Endothelial cell (in vitro differentiated cells): ENCODE data around the gene EVPL. TPM values are rescaled to one million over a fixed set of nuclear protein-coding genes. Genes with fewer than 3 reads are reported as not detected.

Experiments
- DNase-seq: peaks from one replicate; pipeline ENCODE4 v3.0.0; 2021; ENCODE audit warnings: low spot score
- H3K27ac Mint-ChIP-seq: one replicate; pipeline ENCODE4 v1.8.0; 2021; ENCODE audit warnings: mixed read lengths, inconsistent platforms; ENCODE audit not compliant: unreplicated experiment
- H3K27me3 Mint-ChIP-seq: one replicate; pipeline ENCODE4 v1.8.0; 2021; ENCODE audit warnings: mild to moderate bottlenecking, moderate library complexity, mixed read lengths, inconsistent platforms; ENCODE audit not compliant: unreplicated experiment
- H3K36me3 Mint-ChIP-seq: one replicate; pipeline ENCODE4 v1.8.0; 2021; ENCODE audit warnings: mild to moderate bottlenecking, low read depth, mixed read lengths, inconsistent platforms; ENCODE audit not compliant: unreplicated experiment
- H3K4me1 Mint-ChIP-seq: one replicate; pipeline ENCODE4 v1.8.0; 2021; ENCODE audit warnings: mild to moderate bottlenecking, mixed read lengths, inconsistent platforms; ENCODE audit not compliant: unreplicated experiment
- H3K4me3 Mint-ChIP-seq: one replicate; pipeline ENCODE4 v1.8.0; 2021; ENCODE audit warnings: mild to moderate bottlenecking, mixed read lengths, inconsistent platforms; ENCODE audit not compliant: unreplicated experiment
- H3K9me3 Mint-ChIP-seq: one replicate; pipeline ENCODE4 v1.8.0; 2021; ENCODE audit warnings: mixed read lengths, inconsistent platforms; ENCODE audit not compliant: unreplicated experiment
- CTCF ChIP-seq: fragments of 200-600 bp; sonication (generic); IDR thresholded peaks from one replicate; pipeline ENCODE4 v1.5.0; 2021; ENCODE audit warnings: antibody characterized with exemption; ENCODE audit not compliant: unreplicated experiment
- total RNA-seq: library from RNA; stranded (reverse); fragmentation: NEBNext Ultra II Directional; extraction: Animal tissue kit (Norgen Biotek cat#: 25700); gene quantifications from one replicate; pipeline ENCODE4 v1.2.1, GENCODE V29; 2021; ENCODE audit not compliant: unreplicated experiment

The EVPL gene
- total RNA-seq, 1 donor from 2014 or later: not detected

- peaks cover 9% of the 10 kb centered on the region for H3K36me3 Mint-ChIP-seq
- no peak overlapping the region for H3K4me3 Mint-ChIP-seq
- H3K9me3 Mint-ChIP-seq: no peaks in the 10 kb centered on the region
- H3K27me3 Mint-ChIP-seq: no peaks in the 10 kb centered on the region
- TF ChIP-seq CTCF: no peak
- no peak overlapping the region for H3K27ac Mint-ChIP-seq
- DNase-seq: no peak
- H3K4me1 Mint-ChIP-seq: no peaks in the 10 kb centered on the region
These were observed 15.2 kb downstream of the EVPL start for GRCh38 chr17:76011951-76012350.

- H3K4me1 Mint-ChIP-seq: no peaks in the 10 kb centered on the region
- no peaks in the 10 kb centered on the region for H3K27me3 Mint-ChIP-seq
- peak overlapping the region; percentile 43 for H3K27ac Mint-ChIP-seq
- peaks cover 13% of the 10 kb centered on the region for H3K36me3 Mint-ChIP-seq
- peak overlapping the region; percentile 9 for H3K4me3 Mint-ChIP-seq
- no peak for DNase-seq
- no peak for TF ChIP-seq CTCF
- H3K9me3 Mint-ChIP-seq: no peaks in the 10 kb centered on the region
These were observed 17.0 kb downstream of the EVPL start for GRCh38 chr17:76009969-76010661.

- no peaks in the 10 kb centered on the region for H3K9me3 Mint-ChIP-seq
- no peaks in the 10 kb centered on the region for H3K27me3 Mint-ChIP-seq
- H3K4me1 Mint-ChIP-seq: no peaks in the 10 kb centered on the region
- no peak for DNase-seq
- peak overlapping the region; percentile 43 for H3K27ac Mint-ChIP-seq
- H3K36me3 Mint-ChIP-seq: peaks cover 13% of the 10 kb centered on the region
- TF ChIP-seq CTCF: no peak
- peak overlapping the region; percentile 79 for H3K4me3 Mint-ChIP-seq
These were observed 17.7 kb downstream of the EVPL start for GRCh38 chr17:76009447-76009846.

- TF ChIP-seq CTCF: no peak
- no peaks in the 10 kb centered on the region for H3K27me3 Mint-ChIP-seq
- H3K4me1 Mint-ChIP-seq: no peaks in the 10 kb centered on the region
- peaks cover 13% of the 10 kb centered on the region for H3K36me3 Mint-ChIP-seq
- H3K27ac Mint-ChIP-seq: no peak overlapping the region
- peak overlapping the region; percentile 79 for H3K4me3 Mint-ChIP-seq
- DNase-seq: no peak
- H3K9me3 Mint-ChIP-seq: no peaks in the 10 kb centered on the region
These were observed 18.3 kb downstream of the EVPL start for GRCh38 chr17:76008630-76009425.

- peaks cover 17% of the 10 kb centered on the region for H3K36me3 Mint-ChIP-seq
- TF ChIP-seq CTCF: no peak
- no peak for DNase-seq
- no peaks in the 10 kb centered on the region for H3K9me3 Mint-ChIP-seq
- H3K4me3 Mint-ChIP-seq: no peak overlapping the region
- no peaks in the 10 kb centered on the region for H3K4me1 Mint-ChIP-seq
- H3K27ac Mint-ChIP-seq: no peak overlapping the region
- no peaks in the 10 kb centered on the region for H3K27me3 Mint-ChIP-seq
These were observed 18.9 kb downstream of the EVPL start for GRCh38 chr17:76008208-76008607.
